Activated CD4-positive, alpha-beta T cell treated with anti-CD3 and anti-CD28 coated beads, Interleukin-2, amount 50 U/mL, for 16 hours (primary cell): ENCODE measurements around the gene BCL2L2.

Experiments used
- DNase-seq: peaks from one replicate; pipeline ENCODE4 v3.0.0-alpha.2; 2020

BCL2L2 gene

GRCh38 chr14:23357261-23357660, 50.6 kb downstream of the BCL2L2 start:
- DNase-seq = no peak

GRCh38 chr14:23358042-23358441, 51.4 kb downstream of the BCL2L2 start:
- no peak for DNase-seq

- DNase-seq = no peak
Observed at GRCh38 chr14:23358553-23359166, 52.0 kb downstream of the BCL2L2 start.

GRCh38 chr14:23359167-23359626, 52.6 kb downstream of the BCL2L2 start:
- no peak for DNase-seq

- DNase-seq = no peak
Observed at GRCh38 chr14:23359722-23360447, 53.3 kb downstream of the BCL2L2 start.

GRCh38 chr14:23360496-23360895, 53.9 kb downstream of the BCL2L2 start:
- DNase-seq = no peak

GRCh38 chr14:23361320-23361719, 54.7 kb downstream of the BCL2L2 start:
- DNase-seq = peak; percentile 44
